HG02970 (cell line): ENCODE measurements around the gene TAS2R5.
"Not testable (repeated sequence)": the region's sequence is repeated elsewhere in the genome, so short reads cannot be mapped to it uniquely, and the experiment has no call there.

Experiments used
- ATAC-seq: cut with Tn5 transposase; IDR thresholded peaks from one replicate; pipeline ENCODE4 v1.9.1; 2021; ENCODE audit warnings: mild to moderate bottlenecking, moderate library complexity, moderate number of reproducible peaks; ENCODE audit not compliant: unreplicated experiment, low FRiP score

Gene TAS2R5, protein sequence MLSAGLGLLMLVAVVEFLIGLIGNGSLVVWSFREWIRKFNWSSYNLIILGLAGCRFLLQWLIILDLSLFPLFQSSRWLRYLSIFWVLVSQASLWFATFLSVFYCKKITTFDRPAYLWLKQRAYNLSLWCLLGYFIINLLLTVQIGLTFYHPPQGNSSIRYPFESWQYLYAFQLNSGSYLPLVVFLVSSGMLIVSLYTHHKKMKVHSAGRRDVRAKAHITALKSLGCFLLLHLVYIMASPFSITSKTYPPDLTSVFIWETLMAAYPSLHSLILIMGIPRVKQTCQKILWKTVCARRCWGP

DNA sequence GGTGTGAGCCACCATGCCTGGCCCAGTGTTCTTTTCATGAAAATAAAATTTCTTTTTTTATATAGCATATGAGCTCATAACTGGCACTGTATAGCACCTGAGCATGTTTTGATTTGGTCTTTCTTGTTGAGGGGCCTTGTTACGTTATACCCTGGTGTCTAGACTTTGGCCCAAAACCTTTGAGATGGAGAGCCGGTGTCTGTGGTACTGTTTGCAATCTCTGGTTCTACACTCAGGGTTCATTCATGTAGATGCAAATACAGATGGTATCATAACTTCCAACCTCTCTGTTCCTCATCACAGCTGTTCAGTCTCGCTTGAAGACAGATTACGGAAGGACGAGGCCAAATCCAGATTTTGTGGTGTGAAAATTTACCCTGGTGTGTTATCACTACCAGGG is at the start of gene TAS2R5:
TSS of gene TAS2R5 (plus strand) at position 301 of the 400 bp plus-strand sequence. CDS start 145 bp downstream, outside the sequence.
- no peak for ATAC-seq

DNA sequence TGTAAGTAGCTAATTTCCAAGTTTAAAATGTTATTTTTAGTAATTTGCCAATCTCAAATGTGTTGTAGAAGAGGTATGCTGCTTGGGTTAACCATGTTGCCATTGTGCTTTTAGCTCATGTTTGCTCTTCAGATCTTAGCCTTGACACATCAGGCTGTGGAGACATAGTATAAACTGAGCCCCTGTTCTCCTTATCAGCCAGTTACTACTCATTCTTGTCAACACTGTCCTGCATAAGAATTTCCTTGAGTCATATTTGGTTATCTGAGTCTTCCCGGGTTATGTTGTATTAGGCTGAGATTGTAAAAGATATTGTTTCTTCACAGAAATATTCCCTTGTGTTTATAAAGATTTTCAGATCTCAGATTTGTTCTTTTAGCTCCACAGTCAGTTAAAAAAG is 47.8 kb upstream of the TAS2R5 start:
- no peak for ATAC-seq

DNA sequence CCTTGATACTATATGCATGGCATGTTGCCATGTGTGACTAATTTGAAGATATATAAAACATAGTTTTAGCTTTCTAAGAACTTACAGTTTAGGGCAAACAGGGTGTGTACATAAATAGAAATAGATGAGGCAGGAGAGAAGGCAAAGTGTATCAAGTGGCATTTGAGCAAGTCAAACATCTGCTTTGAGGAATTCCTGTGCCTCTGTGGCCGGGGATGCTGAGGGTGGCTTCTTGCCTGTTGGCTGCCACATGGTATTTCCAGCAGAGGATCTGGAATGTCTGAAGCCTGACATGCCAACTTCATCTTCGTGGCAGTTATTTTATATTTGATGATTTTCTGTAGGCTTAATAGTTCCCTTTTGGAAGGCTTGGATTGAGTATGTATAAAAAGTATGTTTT is 45.9 kb upstream of the TAS2R5 start:
- ATAC-seq: no peak

DNA sequence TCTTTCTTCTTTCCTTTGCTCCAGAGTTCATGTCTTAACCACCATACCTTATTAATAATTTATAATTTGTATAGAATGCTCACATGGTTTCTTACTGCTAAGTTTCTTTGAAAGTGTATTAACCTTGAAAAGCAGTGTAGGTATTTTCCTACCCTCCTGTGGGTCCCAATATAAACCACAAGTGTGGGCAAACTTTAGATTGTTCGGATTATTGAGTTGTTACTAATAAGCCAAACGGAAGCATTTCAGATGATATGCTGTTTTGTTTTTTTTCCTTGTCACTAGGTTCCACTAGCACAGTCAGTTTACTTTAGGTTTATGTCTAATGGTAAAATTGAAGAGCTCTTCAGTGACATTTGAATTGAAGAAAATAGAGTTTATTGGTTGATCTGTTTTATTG is 41.6 kb upstream of the TAS2R5 start:
- no peak for ATAC-seq

DNA sequence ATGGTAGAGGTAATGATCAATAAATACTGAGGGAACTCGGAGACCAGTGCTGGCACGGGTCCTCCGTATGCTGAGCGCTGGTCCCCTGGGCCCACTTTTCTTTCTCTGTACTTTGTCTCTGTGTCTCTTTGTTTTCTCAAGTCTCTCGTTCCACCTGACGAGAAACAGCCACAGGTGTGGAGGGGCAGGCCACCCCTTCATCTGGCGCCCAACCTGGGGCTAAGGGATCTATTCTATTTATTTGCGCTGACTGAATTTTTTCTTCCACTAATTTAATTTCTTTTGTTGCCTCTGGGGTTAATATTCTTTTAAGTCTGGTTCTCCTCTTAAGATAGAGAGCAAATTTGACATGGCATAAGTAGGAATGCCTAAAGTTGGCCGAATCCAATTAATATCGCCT is 38.1 kb upstream of the TAS2R5 start:
- ATAC-seq: not testable (repeated sequence)

DNA sequence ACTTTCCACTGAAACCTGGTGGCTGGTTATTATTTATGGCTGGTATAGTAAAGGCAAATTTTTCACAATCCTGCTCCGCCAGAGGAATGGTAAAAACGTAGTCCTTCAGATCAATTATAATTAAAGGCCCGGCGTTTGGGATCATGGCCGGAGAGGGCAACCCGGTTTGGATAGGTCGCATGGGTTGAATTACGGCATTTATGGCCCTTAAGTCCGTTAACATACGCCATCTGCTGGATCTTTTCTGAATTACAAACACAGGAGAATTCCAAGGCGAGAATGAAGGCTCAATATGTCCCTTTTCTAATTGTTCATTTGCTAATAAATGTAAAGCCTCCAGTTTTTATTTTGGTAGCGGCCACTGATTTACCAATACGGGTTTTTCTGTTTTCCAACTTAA is 37.4 kb upstream of the TAS2R5 start:
- no peak for ATAC-seq

DNA sequence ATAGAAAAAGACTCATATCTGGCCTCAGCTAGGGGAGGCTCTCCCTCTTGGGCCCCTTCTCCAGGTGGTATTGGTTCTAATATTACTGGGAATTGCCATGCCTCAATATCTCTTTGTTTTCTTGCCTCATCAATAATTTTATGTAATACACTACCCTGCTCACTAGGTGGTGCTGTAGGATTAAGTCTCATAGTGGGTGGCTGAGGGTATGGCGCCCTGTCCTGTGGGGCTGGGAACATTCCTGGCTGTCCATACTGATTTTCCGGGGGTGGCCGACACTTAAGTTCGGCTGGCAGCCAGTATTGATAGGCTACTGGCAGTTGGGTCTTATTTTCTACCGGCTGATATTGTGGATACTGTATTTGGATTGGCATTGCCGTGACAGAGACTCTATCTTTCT is 35.1 kb upstream of the TAS2R5 start:
- no peak for ATAC-seq

DNA sequence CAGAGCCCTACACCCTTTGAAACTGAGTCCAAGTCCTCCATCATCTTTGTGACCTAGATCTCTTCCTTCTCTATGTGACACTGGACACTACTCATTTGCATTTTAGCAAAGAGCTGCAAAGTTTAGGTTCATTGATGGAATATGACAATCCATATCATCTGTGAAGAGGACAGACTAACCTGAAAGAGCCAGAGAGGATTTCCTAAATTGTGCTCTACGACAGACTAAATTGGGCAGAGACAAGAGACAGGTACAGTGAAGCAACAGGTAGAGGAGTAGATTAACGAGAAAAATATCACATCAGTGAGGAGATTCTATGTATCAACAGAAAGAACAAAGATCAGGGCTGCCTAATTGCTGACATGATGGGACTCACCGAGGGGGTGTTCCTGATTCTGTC is 26.2 kb upstream of the TAS2R5 start, which contains the start of gene TAS2R3:
TSS of gene TAS2R3 (plus strand) at position 301 of the 400 bp plus-strand sequence. CDS start at position 363, 62 bp downstream.
- no peak for ATAC-seq

DNA sequence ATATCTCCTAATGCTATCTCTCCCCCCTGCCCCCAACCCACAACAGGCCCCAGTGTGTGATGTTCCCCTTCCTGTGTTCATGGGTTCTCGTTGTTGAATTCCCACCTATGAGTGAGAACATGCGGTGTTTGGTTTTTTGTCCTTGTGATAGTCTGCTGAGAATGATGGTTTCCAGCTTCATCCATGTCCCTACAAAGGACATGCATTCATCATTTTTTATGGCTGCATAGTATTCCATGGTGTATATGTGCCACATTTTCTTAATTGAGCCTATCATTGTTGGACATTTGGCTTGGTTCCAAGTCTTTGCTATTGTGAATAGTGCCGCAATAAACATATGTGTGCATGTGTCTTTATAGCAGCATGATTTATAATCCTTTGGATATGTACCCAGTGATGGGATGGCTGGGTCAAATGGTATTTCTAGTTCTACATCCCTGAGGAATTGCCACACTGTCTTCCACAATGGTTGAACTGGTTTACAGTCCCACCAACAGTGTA is 19.9 kb upstream of the TAS2R5 start:
- not testable (repeated sequence) for ATAC-seq

DNA sequence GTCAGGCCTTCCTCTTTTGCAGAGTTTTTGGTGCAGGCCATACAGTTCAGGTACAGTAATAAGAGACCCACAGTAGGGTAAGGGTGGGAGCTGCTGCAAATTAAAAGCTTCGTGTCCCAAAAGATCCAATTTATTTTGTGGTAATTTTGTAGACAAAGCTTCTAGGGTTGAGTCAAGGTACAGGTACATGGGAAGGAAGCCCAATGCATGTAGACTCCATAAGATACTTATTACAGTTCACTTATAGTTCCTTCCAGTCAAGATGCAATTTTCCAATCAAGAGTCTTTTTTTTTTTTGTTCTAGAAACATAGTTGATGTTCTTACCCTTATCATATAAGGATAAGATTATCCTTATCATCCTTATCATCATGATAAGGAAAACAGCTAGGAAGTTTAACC is 13.6 kb upstream of the TAS2R5 start, which contains the start of gene TAS2R4:
TSS of gene TAS2R4 (plus strand) at position 301 of the 400 bp plus-strand sequence. CDS start 1,815 bp downstream, outside the sequence.
- no peak for ATAC-seq

DNA sequence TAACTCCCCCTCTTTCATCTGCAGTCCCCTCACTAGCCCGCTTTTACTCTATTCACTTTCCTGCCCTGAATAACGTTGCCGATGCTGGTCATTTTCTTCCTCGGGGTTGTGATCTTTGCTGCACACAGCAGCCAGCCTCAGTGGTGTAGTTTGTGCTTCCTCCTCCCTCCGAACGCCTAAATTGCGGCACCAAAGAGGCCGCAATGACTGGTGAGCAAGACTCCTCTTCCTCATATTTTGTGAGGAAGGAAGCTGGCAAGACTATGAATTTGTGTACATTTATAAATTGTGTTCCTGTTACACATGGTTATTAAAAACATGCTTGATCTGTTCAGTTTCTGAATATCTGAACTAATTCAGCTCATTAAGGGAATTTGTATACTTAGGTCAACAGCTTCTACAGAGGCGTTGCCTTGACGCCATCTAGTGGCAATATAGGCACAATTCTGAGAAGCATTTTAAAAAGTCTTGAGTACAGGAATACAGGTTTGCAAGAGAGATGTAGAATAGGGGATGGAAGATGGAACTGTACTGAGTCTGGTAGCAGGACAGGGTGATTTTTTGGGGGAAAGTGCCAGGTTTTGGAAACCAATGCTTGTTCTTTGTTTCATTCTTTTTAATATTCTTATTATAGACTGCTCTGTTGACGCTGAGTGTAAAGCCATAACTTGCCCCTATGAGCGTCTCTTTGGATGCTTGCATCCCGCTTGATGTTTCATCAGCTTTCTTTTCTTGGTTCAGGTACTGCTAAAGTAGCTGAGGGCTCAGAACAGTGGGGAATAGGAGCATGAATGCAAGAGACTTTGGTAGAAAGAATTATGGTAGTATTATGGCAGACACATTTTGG is 4.1 kb upstream of the TAS2R5 start:
- no peak for ATAC-seq

DNA sequence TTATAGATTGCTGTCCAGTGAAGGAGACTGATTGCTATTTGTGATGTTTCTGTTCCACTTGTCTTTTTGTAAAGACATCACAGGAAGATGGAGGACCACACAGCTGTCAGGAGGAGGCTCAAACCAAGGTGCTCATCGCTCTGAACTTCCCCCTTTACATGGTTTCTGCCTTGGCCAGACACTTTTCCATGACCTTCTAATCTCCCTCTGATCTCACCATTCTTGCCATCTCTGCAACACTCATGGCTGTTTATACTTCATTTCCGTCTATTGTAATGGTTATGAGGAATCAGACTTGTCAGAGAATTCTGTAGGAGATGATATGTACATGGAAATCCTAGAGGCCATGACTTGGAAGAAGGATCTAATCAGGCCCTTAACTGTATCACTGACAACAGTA is 1.7 kb upstream of the TAS2R5 start:
- ATAC-seq: no peak

DNA sequence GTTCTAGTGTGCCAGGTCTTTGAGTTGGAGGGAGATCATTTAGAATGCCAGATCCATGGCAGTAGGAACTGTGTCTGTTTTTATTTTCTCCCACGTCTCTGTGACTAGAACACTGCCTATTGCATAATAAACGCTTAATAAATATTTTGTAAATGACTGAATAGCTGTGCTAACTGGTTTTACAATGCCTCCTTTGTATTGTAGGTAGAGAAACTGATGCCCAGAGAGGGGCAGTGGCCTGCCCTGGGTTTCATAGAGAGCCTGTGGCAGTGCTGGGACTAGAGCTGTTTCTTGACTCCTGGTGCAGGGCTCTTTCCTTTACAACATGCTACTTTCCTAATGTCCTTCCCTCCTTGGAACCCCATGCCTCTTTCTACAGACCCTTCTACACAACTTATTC is 2.5 kb downstream of the TAS2R5 start:
- ATAC-seq: no peak

DNA sequence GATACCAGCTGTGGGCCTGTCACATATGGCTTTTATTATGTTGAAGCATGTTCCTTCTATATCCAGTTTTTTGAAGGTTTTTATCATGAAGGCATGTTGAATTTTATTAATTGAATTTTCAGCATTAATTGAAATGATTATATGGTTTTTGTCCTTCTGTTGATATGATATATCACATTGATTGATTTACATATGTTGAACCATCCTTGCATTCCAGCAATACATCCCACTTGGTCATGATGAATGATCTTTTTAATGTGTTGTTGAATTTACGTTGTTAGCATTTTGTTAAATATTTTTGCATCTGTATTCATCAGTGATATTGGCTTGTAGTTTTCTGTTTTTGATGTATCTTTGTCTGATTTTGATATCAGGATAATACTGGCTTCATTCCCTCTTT is 30.1 kb downstream of the TAS2R5 start:
- ATAC-seq: no peak

DNA sequence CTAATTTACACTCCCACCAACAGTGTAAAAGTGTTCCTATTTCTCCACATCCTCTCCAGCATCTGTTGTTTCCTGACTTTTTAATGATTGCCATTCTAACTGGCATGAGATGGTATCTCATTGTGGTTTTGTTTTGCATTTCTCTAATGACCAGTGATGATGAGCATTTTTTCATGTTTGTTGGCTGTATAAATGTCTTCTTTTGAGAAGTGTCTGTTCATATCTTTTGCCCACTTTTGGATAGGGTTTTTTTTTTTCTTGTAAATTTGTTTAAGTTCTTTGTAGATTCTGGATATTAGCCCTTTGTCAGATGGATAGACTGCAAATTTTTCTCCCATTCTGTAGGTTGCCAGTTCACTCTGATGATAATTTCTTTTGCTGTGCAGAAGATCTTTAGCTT is 32.4 kb downstream of the TAS2R5 start:
- not testable (repeated sequence) for ATAC-seq

DNA sequence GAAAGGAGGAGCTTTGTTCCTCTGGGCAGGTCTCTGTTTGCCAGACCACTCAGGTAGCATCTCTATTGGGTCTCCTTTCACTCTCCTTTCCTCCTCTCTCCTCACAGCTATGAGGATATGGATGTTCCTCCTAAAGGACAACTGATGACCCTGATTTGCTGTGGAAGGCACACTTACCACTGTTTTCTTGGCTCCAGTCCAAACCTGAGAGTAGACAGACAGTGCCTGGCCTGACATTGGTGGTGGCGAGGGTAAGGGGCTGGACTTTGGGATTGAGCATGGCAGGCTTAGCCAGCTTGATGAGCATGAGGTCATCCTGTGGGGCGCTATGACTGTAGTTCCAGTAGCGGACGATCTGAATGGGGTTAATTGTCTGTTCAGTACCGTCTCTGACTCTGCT is 47.7 kb downstream of the TAS2R5 start:
- ATAC-seq: no peak

DNA sequence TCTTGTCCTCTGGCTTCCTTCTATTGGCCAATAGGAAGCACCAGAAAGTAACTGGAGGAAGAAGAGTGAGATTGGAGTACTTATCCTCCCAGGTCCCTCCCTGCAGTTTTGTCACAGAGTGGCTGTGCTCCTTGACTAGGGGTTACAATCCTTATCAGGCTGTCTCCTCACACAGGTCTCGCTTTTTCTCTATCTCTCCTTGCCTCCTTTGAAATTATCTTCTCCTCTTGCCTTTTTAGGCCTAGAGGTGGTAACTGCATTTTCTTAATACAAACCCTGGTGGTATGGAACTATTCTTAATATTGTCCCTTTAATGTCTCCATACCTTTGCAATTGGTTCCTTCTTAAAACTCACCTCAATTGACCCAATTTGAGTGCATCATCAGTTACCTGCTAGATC is 48.6 kb downstream of the TAS2R5 start:
- ATAC-seq: no peak

DNA sequence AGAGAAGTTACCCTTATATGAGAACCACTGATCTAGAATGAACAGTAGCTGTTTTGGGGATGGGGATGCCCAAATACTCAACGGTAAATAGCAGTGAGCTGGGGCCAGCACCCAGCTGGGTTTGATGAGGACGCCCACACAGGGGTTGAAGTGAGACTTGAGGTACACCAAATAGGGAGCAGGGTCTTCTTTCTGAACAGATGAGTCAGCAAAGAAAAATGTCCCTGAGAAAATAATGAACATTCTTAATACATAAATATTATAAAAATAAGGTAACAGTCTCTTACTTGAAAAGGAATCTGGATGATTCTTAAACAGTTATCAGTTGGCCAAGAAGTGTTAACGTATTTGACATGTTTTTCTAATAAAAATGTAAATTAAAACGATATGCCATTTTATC is 49.2 kb downstream of the TAS2R5 start:
- no peak for ATAC-seq

DNA sequence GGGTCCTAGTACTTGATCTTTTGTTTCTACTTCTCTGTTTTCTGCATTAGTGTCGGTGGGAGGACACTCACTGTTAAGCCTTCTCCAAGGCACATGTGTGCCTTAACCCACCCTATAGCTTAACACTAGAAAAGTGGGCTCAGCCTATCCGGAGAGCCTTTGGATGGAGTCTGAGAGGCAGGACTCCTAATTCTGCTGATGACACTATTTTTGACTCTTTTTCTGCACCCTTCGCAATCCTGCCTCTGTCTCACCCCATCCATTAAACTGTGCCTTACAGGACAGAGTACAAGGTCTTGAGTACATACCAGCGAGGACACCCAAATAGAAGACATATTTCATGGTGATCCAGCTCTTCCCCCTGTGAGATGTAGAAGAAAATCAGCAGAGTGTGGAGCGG is 50.7 kb downstream of the TAS2R5 start:
- no peak for ATAC-seq
